GM18909 (cell line): ENCODE measurements around the gene PDCD1.

Experiments used
- ATAC-seq: cut with Tn5 transposase; IDR thresholded peaks from one replicate; pipeline ENCODE4 v1.9.1; 2021; ENCODE audit warnings: mild to moderate bottlenecking; ENCODE audit not compliant: unreplicated experiment, poor library complexity

PDCD1 gene

GRCh38 chr2:241895712-241896641 lies 37.3 kb upstream of the PDCD1 start:
- no peak for ATAC-seq

GRCh38 chr2:241895427-241895711 lies 36.7 kb upstream of the PDCD1 start:
- no peak for ATAC-seq

GRCh38 chr2:241894681-241895426 lies 36.2 kb upstream of the PDCD1 start:
- ATAC-seq = no peak

- ATAC-seq = no peak
These were observed 35.5 kb upstream of the PDCD1 start for GRCh38 chr2:241894056-241894641.

GRCh38 chr2:241893265-241893664 lies 34.6 kb upstream of the PDCD1 start:
- no peak for ATAC-seq

- no peak for ATAC-seq
These were observed 33.8 kb upstream of the PDCD1 start for GRCh38 chr2:241892299-241893137.

- ATAC-seq = no peak
These were observed 33.2 kb upstream of the PDCD1 start for GRCh38 chr2:241891988-241892298.

GRCh38 chr2:241891315-241891987 lies 32.8 kb upstream of the PDCD1 start:
- ATAC-seq = no peak

- ATAC-seq = no peak
These were observed 32.0 kb upstream of the PDCD1 start for GRCh38 chr2:241890524-241891235.

- no peak for ATAC-seq
These were observed 29.9 kb upstream of the PDCD1 start for GRCh38 chr2:241888641-241889040.

GRCh38 chr2:241887806-241888522 lies 29.3 kb upstream of the PDCD1 start:
- no peak for ATAC-seq

GRCh38 chr2:241886840-241887447 lies 28.2 kb upstream of the PDCD1 start:
- no peak for ATAC-seq

- ATAC-seq = no peak
These were observed 27.4 kb upstream of the PDCD1 start for GRCh38 chr2:241885946-241886643.

GRCh38 chr2:241885291-241885945 lies 26.7 kb upstream of the PDCD1 start:
- no peak for ATAC-seq

- no peak for ATAC-seq
These were observed 26.2 kb upstream of the PDCD1 start for GRCh38 chr2:241884951-241885290.

- peak; percentile 64 for ATAC-seq
These were observed 23.5 kb upstream of the PDCD1 start for GRCh38 chr2:241882091-241882625.
